ENCODE results near the gene TNIP1.
A peak's percentile ranks its signal among the peaks of the same experiment; 100 is the strongest.

Gene TNIP1

DNA sequence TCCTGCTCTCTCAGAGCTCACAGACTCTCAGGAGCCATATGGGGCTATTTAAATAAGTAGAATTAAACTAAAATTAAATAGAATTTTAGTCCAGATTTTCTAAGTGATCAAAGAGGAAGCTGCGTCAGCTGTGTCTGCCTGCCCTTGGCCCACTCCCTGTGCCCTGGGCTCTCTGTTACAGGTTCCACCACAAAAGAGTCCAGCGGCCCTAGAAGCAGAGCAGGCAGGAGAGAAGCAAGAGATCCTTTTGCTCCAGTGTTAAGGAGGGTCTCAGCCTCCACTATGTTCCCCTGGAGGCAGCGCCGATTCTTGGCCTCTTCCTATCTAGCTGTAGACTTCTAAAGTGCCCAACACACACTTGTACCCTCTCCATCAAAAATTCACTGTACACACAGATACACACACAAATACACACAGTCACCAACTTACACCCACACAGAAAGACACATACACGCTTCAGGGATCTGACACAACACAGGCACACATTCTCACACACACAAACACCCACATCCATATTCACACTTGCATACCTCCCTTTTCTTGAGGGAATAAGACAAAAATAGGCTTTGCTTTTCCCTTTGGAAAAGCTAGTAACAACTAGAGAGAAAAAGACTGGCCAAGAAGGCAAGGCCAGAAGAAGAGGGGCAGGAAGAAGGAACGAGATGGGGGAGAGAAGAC lies 5.5 kb upstream of the TNIP1 start:
- no peak for TF ChIP-seq JUND (IDR thresholded peaks at IDR 0.05; ENCODE audit: low read depth)
- in situ Hi-C loops (cut with HindIII; ENCODE audit: low pct_unique_long_range_greater_than_20kb, low sequenced_read_pairs) = no loop called here
- no peak for DNase-seq (ENCODE audit: low read depth in 1 of 2, low spot score in 1 of 2)

DNA sequence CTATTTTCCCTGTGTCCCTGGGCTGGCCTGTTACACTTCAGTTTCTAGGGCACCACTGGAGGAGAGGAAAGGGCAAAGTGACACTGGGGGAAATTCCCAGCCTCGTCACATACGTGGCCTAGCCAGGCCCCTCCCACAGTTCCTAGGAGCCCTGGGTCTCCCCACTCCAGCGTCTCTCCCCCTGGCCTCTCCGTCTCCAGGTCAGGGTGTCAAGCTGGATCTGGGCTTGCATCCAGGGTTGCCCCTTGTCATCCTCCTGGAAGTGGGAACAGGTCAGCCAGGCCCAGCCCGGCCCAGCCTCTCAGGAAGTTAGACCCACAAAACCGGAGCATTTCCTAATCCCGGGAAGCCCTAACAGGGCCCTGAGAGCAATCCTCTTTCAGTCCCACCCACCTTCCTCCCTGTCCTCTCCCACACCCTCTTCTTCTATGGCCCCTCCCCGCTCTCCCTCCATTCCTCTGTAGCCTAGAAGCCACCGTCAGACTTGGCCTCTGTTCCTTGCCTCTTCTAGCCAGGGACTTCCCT lies 4.7 kb upstream of the TNIP1 start:
- in situ Hi-C loops (cut with HindIII; ENCODE audit: low pct_unique_long_range_greater_than_20kb, low sequenced_read_pairs) = no loop called here
- no peak for TF ChIP-seq JUND (IDR thresholded peaks at IDR 0.05; ENCODE audit: low read depth)
- DNase-seq (ENCODE audit: low read depth in 1 of 2, low spot score in 1 of 2) = no peak

- DNase-seq (ENCODE audit: low read depth in 1 of 2, low spot score in 1 of 2) = no peak
- in situ Hi-C loops (cut with HindIII; ENCODE audit: low pct_unique_long_range_greater_than_20kb, low sequenced_read_pairs) = no loop called here
- TF ChIP-seq JUND (IDR thresholded peaks at IDR 0.05; ENCODE audit: low read depth) = no peak
Observed at GRCh38 chr5:151084363-151084762, 3.5 kb upstream of the TNIP1 start.

DNA sequence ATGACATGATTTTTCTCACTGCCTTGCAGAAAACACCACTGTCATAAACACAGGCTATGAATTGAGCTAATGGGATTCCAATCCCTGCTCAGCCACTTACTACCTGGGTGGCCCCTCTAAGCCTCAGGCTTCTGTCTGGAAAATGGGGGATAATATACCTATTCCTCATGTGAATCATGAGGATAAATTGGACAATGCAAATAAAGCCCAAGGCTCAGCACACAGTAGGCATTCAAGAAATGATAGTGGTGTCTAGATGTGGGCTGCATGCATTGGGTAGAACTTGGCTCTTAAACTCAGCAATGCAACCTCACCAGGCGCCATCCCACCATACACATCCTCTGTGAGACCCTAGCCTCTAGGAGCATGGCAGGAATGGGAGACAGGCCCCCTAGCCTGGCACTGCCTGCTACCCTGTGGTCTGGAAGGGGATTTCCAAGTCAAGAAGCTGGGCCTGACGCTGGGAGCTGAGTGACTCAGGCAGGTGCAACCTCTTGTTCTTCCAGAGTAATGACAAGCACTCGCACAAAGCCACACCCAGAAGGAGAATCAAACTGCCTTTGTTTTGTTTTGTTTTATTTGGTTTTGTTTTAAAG lies 2.3 kb upstream of the TNIP1 start:
- DNase-seq (ENCODE audit: low read depth in 1 of 2, low spot score in 1 of 2) = no peak
- in situ Hi-C loops (cut with HindIII; ENCODE audit: low pct_unique_long_range_greater_than_20kb, low sequenced_read_pairs) = no loop called here
- TF ChIP-seq JUND (IDR thresholded peaks at IDR 0.05; ENCODE audit: low read depth) = no peak

- TF ChIP-seq JUND (IDR thresholded peaks at IDR 0.05; ENCODE audit: low read depth) = no peak
- in situ Hi-C loops (cut with HindIII; ENCODE audit: low pct_unique_long_range_greater_than_20kb, low sequenced_read_pairs) = no loop called here
- peak in 1 of 2 experiments; percentile 76 for DNase-seq (ENCODE audit: low read depth in 1 of 2, low spot score in 1 of 2)
Observed at GRCh38 chr5:151082282-151082902, 1.6 kb upstream of the TNIP1 start.

- in situ Hi-C loops (cut with HindIII; ENCODE audit: low pct_unique_long_range_greater_than_20kb, low sequenced_read_pairs) = no loop called here
- no peak for DNase-seq (ENCODE audit: low read depth in 1 of 2, low spot score in 1 of 2)
- no peak for TF ChIP-seq JUND (IDR thresholded peaks at IDR 0.05; ENCODE audit: low read depth)
Observed at GRCh38 chr5:151081431-151082281, 822 bp upstream of the TNIP1 start.

DNA sequence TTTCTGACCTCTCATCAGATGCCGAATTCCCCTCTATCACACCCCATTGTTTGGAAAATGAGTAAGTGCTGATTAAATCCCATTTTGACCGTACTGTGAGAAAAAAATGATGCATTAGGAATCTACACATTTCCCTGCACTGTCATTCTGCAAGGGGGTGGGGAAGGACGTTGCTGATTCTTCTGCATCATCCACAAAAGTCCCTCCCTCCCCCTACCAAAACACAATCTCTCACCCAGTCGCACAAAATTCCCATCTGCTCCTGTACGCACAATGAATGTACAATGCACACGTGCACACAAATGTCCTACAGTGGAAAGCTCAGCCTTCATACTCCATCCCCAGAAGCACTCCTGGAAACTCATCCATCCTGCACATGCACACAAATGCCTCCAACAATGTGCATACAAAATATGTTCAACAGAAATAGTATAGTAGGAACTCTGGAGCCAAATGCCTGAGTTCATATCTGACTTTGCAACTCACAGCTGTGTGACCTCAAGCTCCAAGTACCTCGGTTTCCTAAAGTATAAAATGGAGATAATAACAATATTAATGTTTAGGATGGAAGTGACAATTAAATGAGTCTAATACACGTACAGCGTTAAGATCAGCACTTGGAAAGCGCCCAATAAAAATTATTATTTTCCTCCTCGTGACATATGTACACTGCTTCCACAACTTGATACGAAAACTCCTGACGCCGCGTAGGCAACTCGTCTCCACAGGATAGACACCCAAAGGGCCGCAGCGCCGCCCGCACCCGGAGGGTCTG lies 809 bp downstream of the TNIP1 start:
- no peak for TF ChIP-seq JUND (IDR thresholded peaks at IDR 0.05; ENCODE audit: low read depth)
- in situ Hi-C loops (cut with HindIII; ENCODE audit: low pct_unique_long_range_greater_than_20kb, low sequenced_read_pairs) = no loop called here
- no peak for DNase-seq (ENCODE audit: low read depth in 1 of 2, low spot score in 1 of 2)

- TF ChIP-seq JUND (IDR thresholded peaks at IDR 0.05; ENCODE audit: low read depth) = no peak
- in situ Hi-C loops (cut with HindIII; ENCODE audit: low pct_unique_long_range_greater_than_20kb, low sequenced_read_pairs) = no loop called here
- no peak for DNase-seq (ENCODE audit: low read depth in 1 of 2, low spot score in 1 of 2)
Observed at GRCh38 chr5:151078490-151079262, 2.2 kb downstream of the TNIP1 start.

DNA sequence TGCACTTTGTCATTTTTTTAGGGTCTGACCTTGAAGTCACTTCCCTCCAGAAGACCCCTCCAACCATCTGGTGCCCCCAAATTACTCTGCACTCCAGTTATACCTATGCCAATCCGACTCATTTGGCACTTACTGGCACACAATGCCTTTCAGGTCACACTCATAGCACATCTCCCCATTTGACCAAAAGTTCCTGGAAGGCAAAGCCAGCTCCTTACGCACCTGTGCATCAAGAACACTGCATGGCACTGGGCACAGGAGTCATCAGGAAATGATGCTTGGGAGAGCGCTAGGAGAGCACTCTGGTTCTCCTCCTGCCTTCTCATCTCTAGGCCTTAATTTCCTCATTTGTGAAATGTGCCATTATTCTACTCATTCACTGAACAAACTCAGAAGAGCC lies 2.9 kb downstream of the TNIP1 start:
- DNase-seq (ENCODE audit: low read depth in 1 of 2, low spot score in 1 of 2) = no peak
- TF ChIP-seq JUND (IDR thresholded peaks at IDR 0.05; ENCODE audit: low read depth) = no peak
- in situ Hi-C loops (cut with HindIII; ENCODE audit: low pct_unique_long_range_greater_than_20kb, low sequenced_read_pairs) = no loop called here

DNA sequence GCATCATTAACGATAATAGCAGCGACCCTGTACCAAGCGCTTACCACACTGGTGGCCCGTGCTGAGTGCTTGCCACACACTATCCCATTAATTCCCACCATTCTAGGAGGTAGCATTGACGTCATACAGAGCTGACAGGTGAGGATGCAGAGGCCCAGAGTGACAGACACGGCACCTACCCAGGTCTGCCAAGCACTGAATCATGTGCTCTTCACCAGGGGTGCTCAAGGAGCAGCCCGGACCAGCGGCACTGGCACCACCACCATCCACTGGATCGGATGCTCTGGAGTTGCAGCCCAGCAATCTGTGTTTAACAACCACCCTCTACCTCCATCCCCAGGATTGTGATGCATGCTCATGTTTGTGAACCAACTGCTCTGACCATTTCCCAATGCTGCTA lies 3.4 kb downstream of the TNIP1 start:
- no peak for TF ChIP-seq JUND (IDR thresholded peaks at IDR 0.05; ENCODE audit: low read depth)
- in situ Hi-C loops (cut with HindIII; ENCODE audit: low pct_unique_long_range_greater_than_20kb, low sequenced_read_pairs) = no loop called here
- no peak for DNase-seq (ENCODE audit: low read depth in 1 of 2, low spot score in 1 of 2)

GRCh38 chr5:151076616-151077015 lies 4.2 kb downstream of the TNIP1 start:
- in situ Hi-C loops (cut with HindIII; ENCODE audit: low pct_unique_long_range_greater_than_20kb, low sequenced_read_pairs) = no loop called here
- no peak for TF ChIP-seq JUND (IDR thresholded peaks at IDR 0.05; ENCODE audit: low read depth)
- DNase-seq (ENCODE audit: low read depth in 1 of 2, low spot score in 1 of 2) = peak in 1 of 2 experiments; percentile 46
